Measurements from ENCODE around the gene ENHO. TPM values are rescaled to one million over a fixed set of nuclear protein-coding genes. Genes with fewer than 3 reads are reported as not detected.

The ENHO gene
- total and polyA plus RNA-seq, 2 of the 8 experiments (the other 6 are each of a cell fraction or from before 2014, with no cell fraction given), result 12.2 to 49.4 TPM

DNA sequence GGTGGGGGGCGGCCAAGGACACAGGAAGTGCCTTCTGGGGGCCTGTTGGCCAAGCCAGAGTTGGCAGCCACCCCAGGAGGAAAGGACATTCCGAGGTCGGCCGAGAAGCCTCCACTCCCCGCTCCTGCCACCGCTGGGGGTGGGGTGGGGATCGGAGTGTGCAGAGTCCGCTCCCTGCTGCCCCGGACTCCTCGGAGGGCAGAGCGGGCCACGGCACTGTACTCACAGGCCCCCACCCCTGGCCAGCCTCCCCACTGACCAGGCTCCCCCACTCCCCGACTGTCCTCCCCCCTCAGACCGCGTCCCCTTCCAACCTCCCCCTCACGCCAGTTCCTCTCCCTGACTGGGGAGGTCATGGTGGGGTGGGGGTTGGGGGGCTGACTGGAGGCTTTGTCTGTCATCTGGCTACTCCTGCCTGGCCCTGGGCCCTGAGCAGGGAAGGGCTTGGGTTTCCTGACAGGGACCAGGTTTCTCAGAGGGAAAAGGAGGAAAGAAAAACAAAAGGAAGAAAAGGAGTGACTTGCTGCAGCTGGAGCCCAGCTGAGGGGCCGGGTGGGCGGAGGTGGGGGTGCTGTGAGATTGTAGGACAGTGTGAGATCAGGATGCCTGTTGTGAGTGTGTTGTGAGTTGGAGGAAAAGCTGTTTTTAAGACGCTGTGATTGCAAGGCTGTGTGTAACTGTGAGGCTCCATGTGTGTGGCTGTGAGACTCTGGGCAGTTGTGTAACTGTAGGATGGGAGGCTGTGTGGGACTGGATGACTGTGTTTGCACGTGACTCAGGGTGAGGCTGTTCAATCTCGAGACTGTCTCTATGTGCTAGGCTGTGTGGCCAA lies 37.0 kb upstream of the ENHO start:
- Histone ChIP-seq H3K4me2 (ENCODE audit: insufficient read depth in 1 of 2, low read depth in 2 of 2, low read length in 2 of 2) (peak overlapping the region; percentile 14 to 43; a peak in 2 of 4 replicates), H3K79me2 (ENCODE audit: control insufficient read depth in 1 of 2, insufficient read depth in 2 of 2, low read length in 2 of 2) (no peaks in the 10 kb centered on the region), H4K20me1 (replicated peaks in 1 of 2; ENCODE audit: control insufficient read depth in 1 of 2, insufficient read depth in 2 of 2, low read length in 2 of 2) (no peaks in the 10 kb centered on the region), H3K9ac (replicated peaks in 1 of 4; ENCODE audit: extremely low read depth in 1 of 4, low read depth in 3 of 4, low read length in 3 of 4) (peak overlapping the region in 1 of 4 experiments; percentile 22; a peak in 1 of 7 replicates), H2BK120ac (replicated peaks; ENCODE audit: low read depth, low read length) (no peak overlapping the region), H3K4me3 (ENCODE audit: extremely low read depth in 1 of 4, insufficient read depth in 2 of 4, low read depth in 3 of 4, low read length in 4 of 4) (no peak overlapping the region), H2AFZ (ENCODE audit: low read length) (no peak overlapping the region), H3K23ac (ENCODE audit: insufficient read length) (no peak overlapping the region), H3K18ac (ENCODE audit: extremely low read depth, low read length) (no peak overlapping the region), H3K4me1 (replicated peaks in 1 of 4; ENCODE audit: control insufficient read depth in 3 of 4, insufficient read depth in 4 of 4, low read length in 3 of 4) (peaks cover 7 to 24% (median 16%) of the 10 kb centered on the region in 4 experiments), H3K23me2 (ENCODE audit: low read depth, low read length) (no peaks in the 10 kb centered on the region), H2BK5ac (ENCODE audit: low read depth, low read length) (peak overlapping the region; percentile 72; the same call in 1 of the 2 replicates), H3K56ac (replicated peaks; ENCODE audit: insufficient read length, low read depth, low read length) (no peak overlapping the region), H4K5ac (ENCODE audit: insufficient read length, low read depth, low read length) (no peak overlapping the region), H3K79me1 (ENCODE audit: low read depth, low read length) (0 out of 2 replicates have a peak, but pooled peaks cover under 1% of the 10 kb centered on the region), H2AK5ac (ENCODE audit: low read depth, low read length) (no peak overlapping the region), H3K27ac (ENCODE audit: low read depth, low read length) (no peak overlapping the region), H4K8ac (ENCODE audit: extremely low read depth, insufficient read depth, low read length) (peak overlapping the region; percentile 6; the same call in 1 of the 2 replicates), H3K14ac (ENCODE audit: insufficient read length) (no peak overlapping the region), H3K9me3 (ENCODE audit: insufficient read depth in 2 of 2, low read depth in 1 of 2, low read length in 1 of 2) (0 out of 4 replicates have a peak, but pooled peaks cover 0 to 3% of the 10 kb centered on the region in 2 experiments), H2BK15ac (ENCODE audit: low read length) (peak overlapping the region; percentile 14; the same call in 1 of the 2 replicates), H2BK12ac (ENCODE audit: low read depth, low read length) (peak overlapping the region; percentile 86; the same call in 1 of the 2 replicates), H3K4ac (replicated peaks; ENCODE audit: insufficient read length, low read depth, low read length) (no peak overlapping the region), H3K27me3 (replicated peaks in 1 of 4; ENCODE audit: control insufficient read depth in 3 of 4, extremely low read depth in 1 of 4, insufficient read depth in 3 of 4, low read length in 3 of 4) (no peaks in the 10 kb centered on the region; a peak in 3 of 7 replicates), H4K91ac (replicated peaks; ENCODE audit: insufficient read length, low read length) (no peak overlapping the region), H3K36me3 (ENCODE audit: control insufficient read depth in 2 of 4, insufficient read depth in 4 of 4, low read length in 3 of 4) (no peaks in the 10 kb centered on the region), H2BK20ac (ENCODE audit: low read length) (0 out of 2 replicates have a peak overlapping the region, but pooled peaks have one; percentile 2)
- DNase-seq (ENCODE audit: low read depth in 1 of 2, low spot score in 2 of 2) (no peak), FAIRE-seq (no peak)
- ChIA-PET POLR2A (ENCODE audit: partially characterized antibody) (interaction anchor here (0.6 to 1.9 kb wide), 4 partner anchors 11 to 216 kb away, joined by 3 to 5 read pairs (median 4); no protein-coding TSS in a partner anchor), CTCF (ENCODE audit: partially characterized antibody) (interaction anchor here (0.8 to 11.9 kb wide), 9 partner anchors 11 to 156 kb away, joined by 3 to 241 read pairs (median 12); no protein-coding TSS in a partner anchor)
- TF ChIP-seq JUND (IDR thresholded peaks at IDR 0.05; ENCODE audit: low read length) (no peak), NANOG (IDR thresholded peaks at IDR 0.05; ENCODE audit: insufficient read depth, low read depth, low read length, poor library complexity, severe bottlenecking) (no peak), EP300 (IDR thresholded peaks at IDR 0.05; ENCODE audit: borderline replicate concordance in 1 of 2, low read depth in 2 of 2, low read length in 2 of 2) (no peak), POLR2AphosphoS5 (IDR thresholded peaks at IDR 0.05; ENCODE audit: low read depth, low read length) (no peak)
- WGBS, 2 experiments (ENCODE audit: extremely low coverage in 1 of 2, insufficient coverage in 1 of 2, insufficient read length in 1 of 2, insufficient replicate concordance in 2 of 2, low coverage in 1 of 2, low lambda C conversion rate in 2 of 2, missing lambda C conversion rate in 1 of 2), result 49% methylated on average over 7 of the region's 21 CpGs; no CpG with 5 or more reads in 1 of the 2 experiments
